HepG2 (cell line): ENCODE data around the gene RABEP2. TPM values are rescaled to one million over a fixed set of nuclear protein-coding genes. Genes with fewer than 3 reads are reported as not detected.

ENCODE experiments used
- AKAP8 ChIP-seq: sonication (generic); formaldehyde crosslinking; IDR thresholded peaks from 2 replicates; pipeline ENCODE4 v1.5.1; 2020; ENCODE audit warnings: mild to moderate bottlenecking, missing genetic modification reagents
- ARNTL ChIP-seq: sonication (generic); formaldehyde crosslinking; IDR thresholded peaks from 2 replicates; pipeline ENCODE4 v1.4.0; 2020; ENCODE audit warnings: mild to moderate bottlenecking, missing genetic modification reagents
- ASH2L ChIP-seq: fragments of 300-600, 200-600 bp; sonication (generic); IDR thresholded peaks from 2 replicates; pipeline ENCODE4 v1.7.0; 2017; ENCODE audit warnings: low read depth, mild to moderate bottlenecking, moderate library complexity, mixed read lengths, low read length; ENCODE audit not compliant: insufficient read length
- BCL6 ChIP-seq: IDR thresholded peaks from 2 replicates; pipeline ENCODE4 v1.6.1; 2016; ENCODE audit warnings: missing genetic modification reagents, missing compliant biosample characterization
- CAMTA2 ChIP-seq: sonication (generic); formaldehyde crosslinking; IDR thresholded peaks from 2 replicates; pipeline ENCODE4 v1.4.0; 2020; ENCODE audit warnings: mild to moderate bottlenecking, missing genetic modification reagents, borderline replicate concordance
- ETV5 ChIP-seq: IDR thresholded peaks from 2 replicates; pipeline ENCODE4 v1.6.1; 2018; ENCODE audit warnings: missing biosample characterization, missing genetic modification reagents, inconsistent platforms, borderline replicate concordance
- FOXM1 ChIP-seq: sonication (generic); formaldehyde crosslinking; IDR thresholded peaks from 2 replicates; pipeline ENCODE4 v1.5.0; 2020; ENCODE audit warnings: missing genetic modification reagents
- ISL2 ChIP-seq: sonication (generic); formaldehyde crosslinking; IDR thresholded peaks from 2 replicates; pipeline ENCODE4 v1.5.0; 2020; ENCODE audit warnings: missing genetic modification reagents
- JUND ChIP-seq: sonication (generic); formaldehyde crosslinking; IDR thresholded peaks from 2 replicates; pipeline ENCODE4 v1.8.0; 2022; ENCODE audit warnings: mild to moderate bottlenecking, missing genetic modification reagents
- POLR2A ChIP-seq, 2 experiments: IDR thresholded peaks; 2 replicates each; pipeline ENCODE4 v1.6.1; 2011; ENCODE audit warnings: low read depth in 2 of 2, low read length in 2 of 2, mild to moderate bottlenecking in 1 of 2, moderate library complexity in 1 of 2; ENCODE audit not compliant: insufficient read depth in 1 of 2
- SAFB2 ChIP-seq: sonication (generic); formaldehyde crosslinking; IDR thresholded peaks from 2 replicates; pipeline ENCODE4 v1.5.1; 2020; ENCODE audit warnings: missing genetic modification reagents, low read depth, mild to moderate bottlenecking, borderline replicate concordance
- SP4 ChIP-seq: sonication (generic); formaldehyde crosslinking; IDR thresholded peaks from 2 replicates; pipeline ENCODE4 v1.8.1; 2023; ENCODE audit warnings: mild to moderate bottlenecking, missing genetic modification reagents
- TBX2 ChIP-seq: sonication (generic); formaldehyde crosslinking; IDR thresholded peaks from 2 replicates; pipeline ENCODE4 v1.5.0; 2020; ENCODE audit warnings: missing genetic modification reagents, mild to moderate bottlenecking, borderline replicate concordance
- ZNF20 ChIP-seq: sonication (generic); formaldehyde crosslinking; IDR thresholded peaks from 2 replicates; pipeline ENCODE4 v1.4.0; 2020; ENCODE audit warnings: mild to moderate bottlenecking, moderate library complexity, missing genetic modification reagents
- ZNF207 ChIP-seq: fragments of 450-650 bp; IDR thresholded peaks from 2 replicates; pipeline ENCODE4 v1.6.1; 2016; ENCODE audit warnings: antibody characterized with exemption, borderline replicate concordance
- ZNF563 ChIP-seq: sonication (generic); formaldehyde crosslinking; IDR thresholded peaks from 2 replicates; pipeline ENCODE4 v1.8.0; 2022; ENCODE audit warnings: mild to moderate bottlenecking, moderate library complexity, missing genetic modification reagents
- ZNF564 ChIP-seq: sonication (generic); formaldehyde crosslinking; IDR thresholded peaks from 2 replicates; pipeline ENCODE4 v1.8.1; 2023; ENCODE audit warnings: mild to moderate bottlenecking, missing genetic modification reagents
- ZNF841 ChIP-seq: sonication (generic); formaldehyde crosslinking; IDR thresholded peaks from 2 replicates; pipeline ENCODE4 v1.8.1; 2023; ENCODE audit warnings: missing genetic modification reagents, borderline replicate concordance
- polyA plus RNA-seq, 8 experiments: library from polyadenylated mRNA; depleted of rRNA in 3 of 8; stranded (reverse) in 7 of 8; unstranded in 1 of 8; fragments of >200 nt; fragmentation: Illumina TruSeq in 4 of 8; extraction: Trizol in 4 of 8; gene quantifications; 2 replicates each; pipeline versions ENCODE4 v1.2.1 to v1.2.3, GENCODE V29; 2011 to 2016; ENCODE audit warnings: low read depth in 4 of 8, missing spikeins in 1 of 8, mixed read lengths in 1 of 8; ENCODE audit not compliant: insufficient read depth in 1 of 8
- total RNA-seq, 5 experiments: library from RNA; depleted of rRNA; stranded (reverse); fragments of >200 nt; fragmentation: Illumina TruSeq; extraction: Trizol; gene quantifications; 2 replicates each; pipeline ENCODE4 v1.2.3, GENCODE V29; 2016; ENCODE audit warnings: low read depth in 1 of 5
- TF ChIP-seq, protein P1 (sequence below), 2 experiments: sonication (generic) in 1 of 2; formaldehyde crosslinking in 1 of 2; IDR thresholded peaks; 2 replicates each; pipeline versions ENCODE4 v1.4.0 to v1.6.1; 2016 to 2020; ENCODE audit warnings: borderline replicate concordance in 1 of 2, low read depth in 1 of 2, mild to moderate bottlenecking in 1 of 2, missing genetic modification reagents in 1 of 2
- TF ChIP-seq, protein P2 (sequence below): IDR thresholded peaks from 2 replicates; pipeline ENCODE4 v1.4.0; 2020; ENCODE audit warnings: mild to moderate bottlenecking, missing genetic modification reagents
- TF ChIP-seq, protein P3 (sequence below): IDR thresholded peaks from 2 replicates; pipeline ENCODE4 v1.6.1; 2018; ENCODE audit warnings: missing genetic modification reagents, mild to moderate bottlenecking, missing compliant biosample characterization

Gene RABEP2
- total and polyA plus RNA-seq, 2 of the 13 experiments (the other 11 are each of a cell fraction or from before 2014, with no cell fraction given), result 10.8 to 18.4 TPM

DNA sequence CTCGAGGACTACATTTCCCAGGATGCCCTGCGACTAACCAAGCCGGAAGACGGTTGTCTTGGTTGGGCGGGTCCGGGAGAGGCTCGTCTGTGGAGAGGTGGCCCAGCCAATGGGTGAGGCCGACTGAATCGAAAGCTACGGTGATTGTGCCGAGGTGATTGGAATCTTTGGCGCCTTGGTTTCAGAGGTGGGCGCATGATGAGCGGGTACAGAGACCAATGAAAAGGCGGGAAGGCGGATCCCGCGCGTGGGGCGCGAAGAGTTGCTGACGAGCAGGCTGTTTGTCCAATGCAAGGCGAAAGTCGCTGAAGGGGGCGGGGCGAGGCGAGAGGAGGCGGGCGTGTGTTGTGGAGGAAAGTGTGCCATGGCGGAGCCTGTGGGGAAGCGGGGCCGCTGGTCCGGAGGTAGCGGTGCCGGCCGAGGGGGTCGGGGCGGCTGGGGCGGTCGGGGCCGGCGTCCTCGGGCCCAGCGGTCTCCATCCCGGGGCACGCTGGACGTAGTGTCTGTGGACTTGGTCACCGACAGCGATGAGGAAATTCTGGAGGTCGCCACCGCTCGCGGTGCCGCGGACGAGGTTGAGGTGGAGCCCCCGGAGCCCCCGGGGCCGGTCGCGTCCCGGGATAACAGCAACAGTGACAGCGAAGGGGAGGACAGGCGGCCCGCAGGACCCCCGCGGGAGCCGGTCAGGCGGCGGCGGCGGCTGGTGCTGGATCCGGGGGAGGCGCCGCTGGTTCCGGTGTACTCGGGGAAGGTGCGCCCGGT, 25.8 kb upstream of the RABEP2 start, which contains the start of gene NFATC2IP (continued):
- TF ChIP-seq, protein P1, sequence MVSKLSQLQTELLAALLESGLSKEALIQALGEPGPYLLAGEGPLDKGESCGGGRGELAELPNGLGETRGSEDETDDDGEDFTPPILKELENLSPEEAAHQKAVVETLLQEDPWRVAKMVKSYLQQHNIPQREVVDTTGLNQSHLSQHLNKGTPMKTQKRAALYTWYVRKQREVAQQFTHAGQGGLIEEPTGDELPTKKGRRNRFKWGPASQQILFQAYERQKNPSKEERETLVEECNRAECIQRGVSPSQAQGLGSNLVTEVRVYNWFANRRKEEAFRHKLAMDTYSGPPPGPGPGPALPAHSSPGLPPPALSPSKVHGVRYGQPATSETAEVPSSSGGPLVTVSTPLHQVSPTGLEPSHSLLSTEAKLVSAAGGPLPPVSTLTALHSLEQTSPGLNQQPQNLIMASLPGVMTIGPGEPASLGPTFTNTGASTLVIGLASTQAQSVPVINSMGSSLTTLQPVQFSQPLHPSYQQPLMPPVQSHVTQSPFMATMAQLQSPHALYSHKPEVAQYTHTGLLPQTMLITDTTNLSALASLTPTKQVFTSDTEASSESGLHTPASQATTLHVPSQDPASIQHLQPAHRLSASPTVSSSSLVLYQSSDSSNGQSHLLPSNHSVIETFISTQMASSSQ (IDR thresholded peaks at IDR 0.05; ENCODE audit: low read depth), result peak; percentile 38; the same call in 1 of the 2 replicates
- TF ChIP-seq, protein P1 (CRISPR knock-in tag; IDR thresholded peaks at IDR 0.05; ENCODE audit: borderline replicate concordance), result 0 out of 2 replicates have a peak, but pooled peaks have one; percentile 28
- TF ChIP-seq TBX2 (CRISPR knock-in tag) (peak; percentile 93), SP4 (peak; percentile 100), ASH2L (peak; percentile 87), ARNTL (CRISPR knock-in tag) (peak; percentile 80), ZNF20 (CRISPR knock-in tag) (peak; percentile 66; the same call in 1 of the 2 replicates), CAMTA2 (CRISPR knock-in tag) (no peak), POLR2A (IDR thresholded peaks at IDR 0.05; ENCODE audit: insufficient read depth in 1 of 2, low read depth in 2 of 2, low read length in 2 of 2) (peak; percentile 63 to 89), ZNF563 (CRISPR knock-in tag) (peak; percentile 30; the same call in 1 of the 2 replicates), ETV5 (peak; percentile 71; the same call in 1 of the 2 replicates), SAFB2 (CRISPR knock-in tag) (no peak), ZNF841 (CRISPR knock-in tag) (no peak), AKAP8 (CRISPR knock-in tag) (no peak), BCL6 (no peak), FOXM1 (CRISPR knock-in tag) (no peak), ISL2 (CRISPR knock-in tag) (peak; percentile 5; the same call in 1 of the 2 replicates), ZNF207 (no peak), ZNF564 (no peak), JUND (no peak)
- TF ChIP-seq, protein P2, sequence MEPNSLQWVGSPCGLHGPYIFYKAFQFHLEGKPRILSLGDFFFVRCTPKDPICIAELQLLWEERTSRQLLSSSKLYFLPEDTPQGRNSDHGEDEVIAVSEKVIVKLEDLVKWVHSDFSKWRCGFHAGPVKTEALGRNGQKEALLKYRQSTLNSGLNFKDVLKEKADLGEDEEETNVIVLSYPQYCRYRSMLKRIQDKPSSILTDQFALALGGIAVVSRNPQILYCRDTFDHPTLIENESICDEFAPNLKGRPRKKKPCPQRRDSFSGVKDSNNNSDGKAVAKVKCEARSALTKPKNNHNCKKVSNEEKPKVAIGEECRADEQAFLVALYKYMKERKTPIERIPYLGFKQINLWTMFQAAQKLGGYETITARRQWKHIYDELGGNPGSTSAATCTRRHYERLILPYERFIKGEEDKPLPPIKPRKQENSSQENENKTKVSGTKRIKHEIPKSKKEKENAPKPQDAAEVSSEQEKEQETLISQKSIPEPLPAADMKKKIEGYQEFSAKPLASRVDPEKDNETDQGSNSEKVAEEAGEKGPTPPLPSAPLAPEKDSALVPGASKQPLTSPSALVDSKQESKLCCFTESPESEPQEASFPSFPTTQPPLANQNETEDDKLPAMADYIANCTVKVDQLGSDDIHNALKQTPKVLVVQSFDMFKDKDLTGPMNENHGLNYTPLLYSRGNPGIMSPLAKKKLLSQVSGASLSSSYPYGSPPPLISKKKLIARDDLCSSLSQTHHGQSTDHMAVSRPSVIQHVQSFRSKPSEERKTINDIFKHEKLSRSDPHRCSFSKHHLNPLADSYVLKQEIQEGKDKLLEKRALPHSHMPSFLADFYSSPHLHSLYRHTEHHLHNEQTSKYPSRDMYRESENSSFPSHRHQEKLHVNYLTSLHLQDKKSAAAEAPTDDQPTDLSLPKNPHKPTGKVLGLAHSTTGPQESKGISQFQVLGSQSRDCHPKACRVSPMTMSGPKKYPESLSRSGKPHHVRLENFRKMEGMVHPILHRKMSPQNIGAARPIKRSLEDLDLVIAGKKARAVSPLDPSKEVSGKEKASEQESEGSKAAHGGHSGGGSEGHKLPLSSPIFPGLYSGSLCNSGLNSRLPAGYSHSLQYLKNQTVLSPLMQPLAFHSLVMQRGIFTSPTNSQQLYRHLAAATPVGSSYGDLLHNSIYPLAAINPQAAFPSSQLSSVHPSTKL, result no peak; the same call in 1 of the 2 replicates
- TF ChIP-seq, protein P3, sequence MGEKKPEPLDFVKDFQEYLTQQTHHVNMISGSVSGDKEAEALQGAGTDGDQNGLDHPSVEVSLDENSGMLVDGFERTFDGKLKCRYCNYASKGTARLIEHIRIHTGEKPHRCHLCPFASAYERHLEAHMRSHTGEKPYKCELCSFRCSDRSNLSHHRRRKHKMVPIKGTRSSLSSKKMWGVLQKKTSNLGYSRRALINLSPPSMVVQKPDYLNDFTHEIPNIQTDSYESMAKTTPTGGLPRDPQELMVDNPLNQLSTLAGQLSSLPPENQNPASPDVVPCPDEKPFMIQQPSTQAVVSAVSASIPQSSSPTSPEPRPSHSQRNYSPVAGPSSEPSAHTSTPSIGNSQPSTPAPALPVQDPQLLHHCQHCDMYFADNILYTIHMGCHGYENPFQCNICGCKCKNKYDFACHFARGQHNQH (CRISPR knock-in tag), result peak; percentile 29; the same call in 1 of the 2 replicates
